Nephron progenitor cell (in vitro differentiated cells): ENCODE measurements around the gene AP3D1.
A peak's percentile ranks its signal among the peaks of the same experiment; 100 is the strongest.

Source experiments
- DNase-seq: peaks from one replicate; pipeline ENCODE4 v3.0.0; 2021
- H3K27ac Mint-ChIP-seq: 2 replicates; pipeline ENCODE4 v1.8.0; 2021; ENCODE audit warnings: mild to moderate bottlenecking, moderate library complexity, mixed read lengths
- H3K27me3 Mint-ChIP-seq: 2 replicates; pipeline ENCODE4 v1.8.0; 2021; ENCODE audit warnings: mild to moderate bottlenecking, low read depth, mixed read lengths; ENCODE audit not compliant: poor library complexity
- H3K36me3 Mint-ChIP-seq: 2 replicates; pipeline ENCODE4 v1.8.0; 2021; ENCODE audit warnings: low read depth, mixed read lengths
- H3K4me1 Mint-ChIP-seq: 2 replicates; pipeline ENCODE4 v1.8.0; 2021; ENCODE audit warnings: mixed read lengths
- H3K4me3 Mint-ChIP-seq: 2 replicates; pipeline ENCODE4 v1.8.0; 2021; ENCODE audit warnings: mild to moderate bottlenecking, moderate library complexity, mixed read lengths
- H3K9me3 Mint-ChIP-seq: 2 replicates; pipeline ENCODE4 v1.8.0; 2021; ENCODE audit warnings: mild to moderate bottlenecking, moderate library complexity, mixed read lengths
- CTCF ChIP-seq: fragments of 200-600 bp; sonication (generic); IDR thresholded peaks from 2 replicates; pipeline ENCODE4 v1.5.0; 2021; ENCODE audit warnings: antibody characterized with exemption

AP3D1 gene

DNA sequence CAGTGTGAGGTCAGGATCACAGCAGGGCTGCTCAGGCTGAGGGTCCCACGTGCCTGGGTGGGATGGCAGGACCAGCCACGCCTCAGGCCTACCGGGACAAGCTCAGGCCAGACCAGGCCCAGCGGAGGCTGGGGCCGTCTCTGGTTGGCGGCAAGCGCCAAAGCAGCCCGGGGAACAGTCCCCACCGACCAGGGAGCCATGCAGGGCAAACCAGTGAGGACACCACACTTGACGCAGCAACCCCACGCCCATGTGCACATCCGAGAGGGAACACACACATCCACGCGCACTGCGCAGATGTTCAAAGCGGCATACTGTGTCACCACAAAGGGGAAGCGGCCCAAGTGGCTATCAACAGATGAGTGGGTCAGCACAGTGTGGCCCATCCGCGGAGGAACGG is 39.5 kb downstream of the AP3D1 start:
- Mint-ChIP-seq H3K4me3 (no peak overlapping the region), H3K9me3 (no peaks in the 10 kb centered on the region), H3K36me3 (peaks cover 40% of the 10 kb centered on the region), H3K27ac (peak overlapping the region; percentile 69), H3K27me3 (peaks cover 5% of the 10 kb centered on the region), H3K4me1 (no peaks in the 10 kb centered on the region)
- DNase-seq: no peak
- no peak for TF ChIP-seq CTCF

GRCh38 chr19:2111425-2111824 is 39.9 kb downstream of the AP3D1 start:
- Mint-ChIP-seq H3K9me3 (peaks cover 4% of the 10 kb centered on the region), H3K36me3 (peaks cover 45% of the 10 kb centered on the region), H3K4me3 (no peak overlapping the region), H3K27ac (peak overlapping the region; percentile 69), H3K27me3 (peaks cover 5% of the 10 kb centered on the region), H3K4me1 (no peaks in the 10 kb centered on the region)
- no peak for TF ChIP-seq CTCF
- DNase-seq: no peak

- no peak for DNase-seq
- H3K27ac Mint-ChIP-seq: no peak overlapping the region
- peaks cover 51% of the 10 kb centered on the region for H3K36me3 Mint-ChIP-seq
- TF ChIP-seq CTCF: no peak
- H3K4me3 Mint-ChIP-seq: no peak overlapping the region
- no peaks in the 10 kb centered on the region for H3K4me1 Mint-ChIP-seq
- H3K9me3 Mint-ChIP-seq: peaks cover 10% of the 10 kb centered on the region
- peaks cover 5% of the 10 kb centered on the region for H3K27me3 Mint-ChIP-seq
Measured at GRCh38 chr19:2110822-2111221, 40.5 kb downstream of the AP3D1 start.

DNA sequence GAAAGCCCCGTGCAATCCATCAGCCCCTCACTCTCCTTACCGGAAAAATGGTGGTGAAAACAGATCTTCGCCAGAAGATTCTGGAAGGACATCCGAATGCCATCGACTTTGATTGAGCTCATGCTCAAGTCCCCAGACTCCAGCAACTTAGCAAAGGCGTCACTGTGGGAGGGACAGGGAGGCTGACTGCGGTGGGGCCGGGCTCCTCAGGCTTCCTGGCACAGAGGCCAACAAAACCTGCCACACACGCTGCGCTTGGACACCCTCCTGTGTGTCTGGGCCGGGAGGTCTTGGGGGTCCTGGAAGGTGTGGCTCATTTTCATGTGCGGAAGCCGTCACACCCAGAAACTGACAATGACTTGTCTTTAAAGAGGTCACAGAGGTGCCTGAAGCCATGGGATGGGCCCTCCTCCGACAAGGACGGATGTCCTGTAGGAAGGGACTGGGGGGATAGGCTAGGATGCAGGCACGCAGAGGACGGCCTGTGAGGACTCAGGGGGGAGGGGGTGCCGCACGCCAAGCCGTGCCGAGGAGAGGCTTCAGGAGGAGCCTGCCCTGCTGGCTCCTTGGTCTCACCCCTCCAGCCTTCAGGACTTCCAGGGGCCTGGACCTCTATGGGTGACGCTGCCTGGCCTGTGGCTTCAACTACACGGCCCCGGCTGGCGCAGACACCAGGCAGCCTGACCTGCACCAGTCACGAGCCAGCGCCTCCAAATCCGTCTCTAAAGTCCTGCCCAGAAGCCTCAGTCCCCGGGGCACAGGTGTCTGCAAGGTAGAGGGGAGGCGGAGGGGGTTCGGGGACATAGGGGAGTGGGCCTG is 42.1 kb downstream of the AP3D1 start:
- peak overlapping the region; percentile 68 for H3K27ac Mint-ChIP-seq
- no peak overlapping the region for H3K4me3 Mint-ChIP-seq
- DNase-seq: no peak
- TF ChIP-seq CTCF: no peak
- peaks cover 58% of the 10 kb centered on the region for H3K36me3 Mint-ChIP-seq
- H3K9me3 Mint-ChIP-seq: peaks cover 22% of the 10 kb centered on the region
- H3K4me1 Mint-ChIP-seq: no peaks in the 10 kb centered on the region
- peaks cover 5% of the 10 kb centered on the region for H3K27me3 Mint-ChIP-seq

GRCh38 chr19:2108251-2109016 is 42.9 kb downstream of the AP3D1 start:
- DNase-seq: no peak
- Mint-ChIP-seq H3K36me3 (peaks cover 61% of the 10 kb centered on the region), H3K4me3 (no peak overlapping the region), H3K9me3 (peaks cover 25% of the 10 kb centered on the region), H3K4me1 (no peaks in the 10 kb centered on the region), H3K27ac (peak overlapping the region; percentile 66), H3K27me3 (peaks cover 5% of the 10 kb centered on the region)
- TF ChIP-seq CTCF: no peak
